Astrocyte of the spinal cord (primary cell): ENCODE data around the gene ABCA4.

Experiments
- DNase-seq: peaks from one replicate; pipeline ENCODE4 v3.0.0; 2011; ENCODE audit warnings: low read depth, low spot score
- H3K4me3 ChIP-seq: 2 replicates; pipeline ENCODE4 v1.5.1; 2011; ENCODE audit warnings: low read depth, mild to moderate bottlenecking, low read length, moderate library complexity
- in situ Hi-C: cut with HindIII; loops from 2 replicates; pipeline ENCODE4 v1.10.0; 2017; ENCODE audit warnings: low sequenced_read_pairs
- TF ChIP-seq, protein P1 (sequence below): IDR thresholded peaks from 2 replicates; pipeline ENCODE4 v1.5.1; 2012; ENCODE audit warnings: low read depth, mild to moderate bottlenecking, low read length, inconsistent platforms

Gene ABCA4

DNA sequence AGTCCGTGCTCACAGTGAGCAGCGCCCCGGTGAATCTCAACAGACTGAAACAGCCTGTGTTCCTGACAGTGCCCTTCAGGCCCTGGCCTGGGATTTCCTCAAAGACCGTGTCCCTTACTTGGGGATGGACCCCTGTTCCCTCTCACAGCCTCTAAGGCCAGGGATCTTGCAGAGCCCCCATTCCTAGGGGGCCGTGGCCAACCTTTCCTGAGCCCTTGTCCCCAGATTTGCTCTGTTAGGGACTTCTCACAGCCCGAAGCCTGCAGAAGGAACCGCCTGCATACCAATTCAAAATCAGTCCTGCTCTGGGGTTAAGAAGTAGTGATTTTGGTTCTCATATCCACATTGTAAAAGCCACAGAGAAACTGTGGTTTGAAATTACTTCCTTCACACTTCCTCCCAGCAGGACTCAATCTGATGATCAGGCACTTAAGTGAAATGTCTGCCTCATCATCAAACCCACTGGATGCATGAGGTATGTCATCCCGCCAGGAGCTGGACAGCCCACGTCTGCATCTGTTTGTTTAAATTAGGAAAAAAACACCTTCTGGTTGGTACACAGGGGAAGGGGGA, 14.9 kb downstream of the ABCA4 start:
- DNase-seq: peak; percentile 71
- no peak overlapping the region for H3K4me3 ChIP-seq
- TF ChIP-seq, protein P1, sequence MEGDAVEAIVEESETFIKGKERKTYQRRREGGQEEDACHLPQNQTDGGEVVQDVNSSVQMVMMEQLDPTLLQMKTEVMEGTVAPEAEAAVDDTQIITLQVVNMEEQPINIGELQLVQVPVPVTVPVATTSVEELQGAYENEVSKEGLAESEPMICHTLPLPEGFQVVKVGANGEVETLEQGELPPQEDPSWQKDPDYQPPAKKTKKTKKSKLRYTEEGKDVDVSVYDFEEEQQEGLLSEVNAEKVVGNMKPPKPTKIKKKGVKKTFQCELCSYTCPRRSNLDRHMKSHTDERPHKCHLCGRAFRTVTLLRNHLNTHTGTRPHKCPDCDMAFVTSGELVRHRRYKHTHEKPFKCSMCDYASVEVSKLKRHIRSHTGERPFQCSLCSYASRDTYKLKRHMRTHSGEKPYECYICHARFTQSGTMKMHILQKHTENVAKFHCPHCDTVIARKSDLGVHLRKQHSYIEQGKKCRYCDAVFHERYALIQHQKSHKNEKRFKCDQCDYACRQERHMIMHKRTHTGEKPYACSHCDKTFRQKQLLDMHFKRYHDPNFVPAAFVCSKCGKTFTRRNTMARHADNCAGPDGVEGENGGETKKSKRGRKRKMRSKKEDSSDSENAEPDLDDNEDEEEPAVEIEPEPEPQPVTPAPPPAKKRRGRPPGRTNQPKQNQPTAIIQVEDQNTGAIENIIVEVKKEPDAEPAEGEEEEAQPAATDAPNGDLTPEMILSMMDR: no peak
- in situ Hi-C loops: no loop called here

DNA sequence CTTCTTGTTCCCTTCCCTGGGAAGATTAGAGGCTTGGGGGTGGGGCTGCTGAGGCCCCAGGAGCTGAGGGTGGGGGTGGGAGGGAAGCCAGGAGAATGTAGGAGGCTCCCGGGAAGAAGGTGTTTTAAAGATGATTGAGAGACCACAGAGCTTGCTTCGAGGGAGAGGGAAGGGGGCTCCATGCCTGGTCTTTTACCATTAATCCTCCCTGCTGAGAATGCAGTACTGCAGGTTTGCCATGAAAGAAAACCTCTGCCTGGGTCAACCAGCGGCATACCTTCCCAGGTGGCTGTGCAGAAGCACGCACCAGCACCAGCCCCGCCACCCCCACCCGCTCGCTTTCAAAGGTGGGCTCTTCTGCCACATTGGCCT, 15.4 kb downstream of the ABCA4 start:
- H3K4me3 ChIP-seq: no peak overlapping the region
- no peak for DNase-seq
- in situ Hi-C loops: no loop called here
- TF ChIP-seq, protein P1: no peak

DNA sequence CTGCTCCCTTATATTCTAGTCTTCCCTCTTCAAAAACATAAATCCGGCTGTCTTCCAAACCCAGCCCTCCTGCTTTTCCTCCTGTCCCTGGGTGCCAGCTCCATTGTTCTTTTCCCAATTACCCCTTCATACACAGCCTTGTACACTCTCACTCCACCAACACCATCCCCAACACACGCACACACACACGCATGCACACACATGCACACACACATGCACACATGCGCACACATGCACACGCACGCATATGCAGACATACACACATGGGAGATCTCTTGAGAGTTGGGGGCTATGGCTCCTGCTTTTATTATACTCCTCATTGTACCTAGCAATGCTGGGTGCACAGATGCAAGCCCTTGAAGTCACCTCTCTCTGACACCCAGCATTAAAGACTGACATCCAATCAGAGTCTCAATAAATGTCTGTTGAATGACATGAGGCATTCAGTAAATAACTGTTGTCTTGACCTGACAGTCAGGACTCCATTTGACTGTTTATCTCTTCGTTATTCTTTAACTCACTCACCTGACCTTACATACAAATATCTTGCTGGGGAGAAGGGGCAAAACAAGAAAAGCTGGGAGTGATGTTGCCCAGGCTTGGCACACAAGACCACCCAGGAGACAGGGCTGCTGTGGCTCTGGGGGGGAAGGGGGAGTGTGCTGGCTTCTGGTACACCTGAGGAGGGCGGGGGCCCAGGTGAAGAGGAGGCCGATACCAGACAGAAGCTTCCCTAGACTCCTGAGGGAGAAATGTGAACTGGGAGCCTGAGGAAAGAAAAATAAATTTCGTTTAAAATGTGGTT, 16.0 kb downstream of the ABCA4 start:
- in situ Hi-C loops: no loop called here
- TF ChIP-seq, protein P1: no peak
- no peak for DNase-seq
- no peak overlapping the region for H3K4me3 ChIP-seq

DNA sequence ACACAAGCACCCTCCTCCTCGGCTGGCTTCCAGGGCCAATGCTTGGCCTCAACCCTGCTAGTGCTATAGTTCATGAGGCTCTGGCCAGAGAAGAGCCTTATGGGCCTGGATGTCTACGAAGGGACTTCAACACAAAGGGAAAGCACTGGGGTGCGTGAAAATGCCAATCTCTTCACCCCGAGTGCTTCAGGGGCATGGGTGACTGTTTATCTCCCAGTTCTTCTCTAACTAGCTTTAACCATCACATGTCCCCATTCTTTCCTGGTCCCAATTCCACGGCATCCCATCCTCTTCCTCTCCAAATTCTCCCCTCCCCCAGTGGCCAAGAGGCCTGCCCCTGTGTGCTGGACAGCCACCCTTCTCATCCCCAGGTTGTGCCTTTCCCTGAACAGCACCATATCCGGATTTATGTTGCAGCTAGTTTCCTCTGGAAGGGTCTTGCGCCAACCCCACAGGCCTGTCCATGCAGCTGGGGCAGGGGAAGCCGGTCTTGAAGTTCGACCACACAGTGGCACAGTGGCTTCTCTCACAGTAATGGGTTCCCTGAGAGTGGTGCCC, 16.7 kb downstream of the ABCA4 start:
- no peak for DNase-seq
- H3K4me3 ChIP-seq: no peak overlapping the region
- TF ChIP-seq, protein P1: no peak
- in situ Hi-C loops: no loop called here

DNA sequence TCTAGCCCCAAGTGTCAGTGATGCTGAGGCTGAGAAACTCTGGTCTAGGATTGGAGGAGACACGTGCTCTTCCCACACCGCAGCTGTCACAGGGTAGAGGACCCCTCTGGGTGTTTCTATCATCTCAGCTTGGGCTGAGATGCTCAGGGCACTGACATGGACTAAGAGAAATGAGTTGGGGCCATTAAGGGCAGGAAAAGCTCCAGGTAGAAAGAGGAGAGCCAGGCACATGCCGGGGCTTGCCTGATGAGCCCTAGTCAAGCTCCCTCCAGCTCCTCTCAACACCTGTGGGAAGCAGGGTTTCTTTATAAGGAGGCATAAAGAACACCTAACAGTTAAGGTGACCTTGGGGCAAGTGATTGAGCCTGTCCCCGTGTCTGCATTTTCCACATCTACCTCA, 17.3 kb downstream of the ABCA4 start:
- no peak for DNase-seq
- no peak overlapping the region for H3K4me3 ChIP-seq
- in situ Hi-C loops: no loop called here
- TF ChIP-seq, protein P1: no peak

DNA sequence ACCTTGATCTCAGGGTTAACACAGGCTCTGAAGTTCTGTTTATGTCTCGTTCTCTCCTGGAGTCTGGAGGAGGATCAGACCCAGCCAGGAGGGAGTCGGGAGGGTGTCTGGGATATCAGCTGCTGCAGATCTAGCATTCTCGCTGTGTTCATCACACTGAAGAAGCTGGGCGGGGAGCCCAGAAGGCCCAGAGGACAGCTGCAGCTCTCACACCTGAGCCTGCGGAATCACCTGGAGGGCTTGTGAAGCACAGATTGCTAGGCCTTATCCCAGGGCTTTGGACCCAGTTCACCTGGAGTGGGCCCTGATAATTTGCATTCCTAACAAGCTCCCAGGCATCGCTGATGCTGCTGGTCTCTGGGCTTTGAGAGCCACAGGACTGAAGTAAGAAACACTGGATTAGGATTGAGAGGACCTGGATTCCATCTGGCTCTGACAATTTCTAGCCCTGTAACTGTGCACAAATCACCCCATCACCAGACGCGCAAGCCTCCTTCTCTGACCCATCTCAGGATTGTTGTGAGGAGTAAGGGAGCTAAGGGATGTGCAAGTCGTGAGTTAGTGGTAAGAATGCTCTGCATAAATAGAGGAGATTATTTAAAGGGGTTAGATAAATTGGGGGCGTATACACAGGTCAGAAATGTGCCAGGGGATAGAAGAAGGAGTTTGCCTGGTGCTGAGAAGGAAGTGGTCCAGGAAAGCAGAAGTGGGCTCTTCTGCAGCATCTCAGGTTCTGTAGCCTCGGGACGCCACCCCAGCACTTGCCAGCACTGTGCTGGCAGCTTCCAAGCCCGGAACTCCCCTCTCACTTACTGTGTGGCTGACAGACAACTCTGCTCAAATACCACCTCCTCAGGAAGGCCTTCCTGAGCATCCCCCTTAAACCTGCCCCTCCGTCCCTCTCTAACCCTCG, 19.1 kb downstream of the ABCA4 start:
- no peak overlapping the region for H3K4me3 ChIP-seq
- TF ChIP-seq, protein P1: no peak
- no peak for DNase-seq
- in situ Hi-C loops: no loop called here
